ENCODE measurements around the gene SIAH2. TPM values are rescaled to one million over a fixed set of nuclear protein-coding genes. Genes with fewer than 3 reads are reported as not detected.

The SIAH2 gene
- total RNA-seq, 1 donor from 2014 or later = 51.6 TPM

- intact Hi-C loops (cut with micrococcal nuclease) = loop anchor here (1.0 kb wide), 2 partner anchors 8 to 13 kb away; no protein-coding TSS in a partner anchor
Observed at GRCh38 chr3:150751781-150752263, 11.1 kb downstream of the SIAH2 start.

- intact Hi-C loops (cut with micrococcal nuclease) = no loop called here
Observed at GRCh38 chr3:150749255-150749654, 13.7 kb downstream of the SIAH2 start.

GRCh38 chr3:150748684-150749047 is 14.3 kb downstream of the SIAH2 start:
- intact Hi-C loops (cut with micrococcal nuclease) = no loop called here

- intact Hi-C loops (cut with micrococcal nuclease) = no loop called here
Observed at GRCh38 chr3:150747886-150748683, 14.9 kb downstream of the SIAH2 start.

GRCh38 chr3:150746791-150747590 is 16.0 kb downstream of the SIAH2 start:
- intact Hi-C loops (cut with micrococcal nuclease) = no loop called here

GRCh38 chr3:150745832-150746231 is 17.1 kb downstream of the SIAH2 start:
- intact Hi-C loops (cut with micrococcal nuclease) = no loop called here

GRCh38 chr3:150744919-150745211 is 18.1 kb downstream of the SIAH2 start:
- intact Hi-C loops (cut with micrococcal nuclease) = no loop called here

GRCh38 chr3:150744041-150744918 is 18.7 kb downstream of the SIAH2 start:
- intact Hi-C loops (cut with micrococcal nuclease) = no loop called here

GRCh38 chr3:150743508-150743907 is 19.5 kb downstream of the SIAH2 start:
- intact Hi-C loops (cut with micrococcal nuclease) = no loop called here

- intact Hi-C loops (cut with micrococcal nuclease) = no loop called here
Observed at GRCh38 chr3:150742679-150743078, 20.3 kb downstream of the SIAH2 start.

GRCh38 chr3:150742141-150742523 is 20.8 kb downstream of the SIAH2 start:
- intact Hi-C loops (cut with micrococcal nuclease) = no loop called here

- intact Hi-C loops (cut with micrococcal nuclease) = no loop called here
Observed at GRCh38 chr3:150741497-150742140, 21.4 kb downstream of the SIAH2 start.

- intact Hi-C loops (cut with micrococcal nuclease) = no loop called here
Observed at GRCh38 chr3:150740733-150741496, 22.1 kb downstream of the SIAH2 start.

GRCh38 chr3:150739877-150740645 is 22.9 kb downstream of the SIAH2 start:
- intact Hi-C loops (cut with micrococcal nuclease) = loop anchor here (1.0 kb wide), 4 partner anchors 11 to 44 kb away; no protein-coding TSS in a partner anchor

- intact Hi-C loops (cut with micrococcal nuclease) = loop anchor here (1.0 kb wide), 4 partner anchors 12 to 45 kb away; no protein-coding TSS in a partner anchor
Observed at GRCh38 chr3:150739200-150739863, 23.6 kb downstream of the SIAH2 start.

GRCh38 chr3:150738688-150739087 is 24.3 kb downstream of the SIAH2 start:
- intact Hi-C loops (cut with micrococcal nuclease) = loop anchor here (1.0 kb wide), 4 partner anchors 13 to 46 kb away; no protein-coding TSS in a partner anchor

GRCh38 chr3:150737874-150738679 is 24.9 kb downstream of the SIAH2 start:
- intact Hi-C loops (cut with micrococcal nuclease) = no loop called here

All from T-helper 1 cell treated with Interleukin-12 subunit alpha and Interleukin-12 subunit beta and Interleukin-4 antibody, amounts not matched to agents 30 ng/mL and 1 ng/mL, for 36 hours (primary cell).